Measurements from ENCODE around the gene MLXIP. TPM values are rescaled to one million over a fixed set of nuclear protein-coding genes. Genes with fewer than 3 reads are reported as not detected.
"Not testable (repeated sequence)": the region's sequence is repeated elsewhere in the genome, so short reads cannot be mapped to it uniquely, and the experiment has no call there.

Gene MLXIP, protein sequence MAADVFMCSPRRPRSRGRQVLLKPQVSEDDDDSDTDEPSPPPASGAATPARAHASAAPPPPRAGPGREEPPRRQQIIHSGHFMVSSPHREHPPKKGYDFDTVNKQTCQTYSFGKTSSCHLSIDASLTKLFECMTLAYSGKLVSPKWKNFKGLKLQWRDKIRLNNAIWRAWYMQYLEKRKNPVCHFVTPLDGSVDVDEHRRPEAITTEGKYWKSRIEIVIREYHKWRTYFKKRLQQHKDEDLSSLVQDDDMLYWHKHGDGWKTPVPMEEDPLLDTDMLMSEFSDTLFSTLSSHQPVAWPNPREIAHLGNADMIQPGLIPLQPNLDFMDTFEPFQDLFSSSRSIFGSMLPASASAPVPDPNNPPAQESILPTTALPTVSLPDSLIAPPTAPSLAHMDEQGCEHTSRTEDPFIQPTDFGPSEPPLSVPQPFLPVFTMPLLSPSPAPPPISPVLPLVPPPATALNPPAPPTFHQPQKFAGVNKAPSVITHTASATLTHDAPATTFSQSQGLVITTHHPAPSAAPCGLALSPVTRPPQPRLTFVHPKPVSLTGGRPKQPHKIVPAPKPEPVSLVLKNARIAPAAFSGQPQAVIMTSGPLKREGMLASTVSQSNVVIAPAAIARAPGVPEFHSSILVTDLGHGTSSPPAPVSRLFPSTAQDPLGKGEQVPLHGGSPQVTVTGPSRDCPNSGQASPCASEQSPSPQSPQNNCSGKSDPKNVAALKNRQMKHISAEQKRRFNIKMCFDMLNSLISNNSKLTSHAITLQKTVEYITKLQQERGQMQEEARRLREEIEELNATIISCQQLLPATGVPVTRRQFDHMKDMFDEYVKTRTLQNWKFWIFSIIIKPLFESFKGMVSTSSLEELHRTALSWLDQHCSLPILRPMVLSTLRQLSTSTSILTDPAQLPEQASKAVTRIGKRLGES
- polyA plus RNA-seq = 10 to 100 TPM; 20.8 to 33.2 (median 30.7) TPM

DNA sequence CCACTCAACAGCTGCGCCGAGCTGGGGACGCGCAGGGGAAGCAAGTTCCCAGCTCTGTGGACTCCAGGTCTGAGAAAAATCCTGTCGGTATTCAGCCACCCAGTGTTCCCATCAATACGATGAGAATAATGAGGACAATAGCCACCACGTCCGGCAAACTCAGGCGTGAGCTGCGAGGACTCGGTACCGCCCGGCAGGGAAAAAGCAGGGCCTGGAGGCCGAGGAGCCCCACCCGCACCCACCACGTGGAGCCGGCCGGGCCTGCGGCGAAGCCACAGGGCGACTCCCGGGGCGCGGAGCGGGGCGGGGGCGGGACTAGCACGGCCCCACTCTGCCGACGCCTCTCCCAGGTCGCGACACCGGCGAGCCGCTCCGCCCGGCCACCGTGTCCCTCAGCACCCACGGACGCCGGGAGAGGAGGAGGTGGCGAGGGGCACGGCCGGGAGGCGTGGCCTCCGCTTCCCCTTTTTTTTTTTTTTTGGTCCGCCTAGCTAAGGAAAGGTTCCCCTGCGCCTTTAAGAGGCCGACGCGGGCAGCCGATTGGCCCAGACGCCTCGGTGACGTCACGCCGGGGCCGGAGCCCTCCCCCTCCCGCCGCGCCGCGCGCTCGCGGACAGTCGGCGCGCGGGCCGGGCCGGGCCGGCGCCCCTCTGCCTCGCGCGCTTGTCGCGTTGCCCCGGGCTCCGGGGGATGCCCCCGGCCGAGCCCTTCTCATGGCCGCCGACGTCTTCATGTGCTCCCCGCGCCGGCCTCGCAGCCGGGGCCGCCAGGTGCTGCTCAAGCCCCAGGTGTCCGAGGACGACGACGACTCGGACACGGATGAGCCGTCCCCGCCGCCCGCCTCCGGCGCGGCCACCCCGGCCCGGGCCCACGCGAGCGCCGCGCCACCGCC is at the start of gene MLXIP:
TSS of gene MLXIP (plus strand) at position 616 of the 892 bp plus-strand sequence. CDS start at position 714, 98 bp downstream.
- peak within 1 kb of the TSS; percentile 32 for H3K27ac ChIP-seq (ENCODE audit: low read depth, low read length)
- WGBS, 3 donors = 0 to 1% (median 1%) methylated on average over 84 to 113 of the region's 113 CpGs

DNA sequence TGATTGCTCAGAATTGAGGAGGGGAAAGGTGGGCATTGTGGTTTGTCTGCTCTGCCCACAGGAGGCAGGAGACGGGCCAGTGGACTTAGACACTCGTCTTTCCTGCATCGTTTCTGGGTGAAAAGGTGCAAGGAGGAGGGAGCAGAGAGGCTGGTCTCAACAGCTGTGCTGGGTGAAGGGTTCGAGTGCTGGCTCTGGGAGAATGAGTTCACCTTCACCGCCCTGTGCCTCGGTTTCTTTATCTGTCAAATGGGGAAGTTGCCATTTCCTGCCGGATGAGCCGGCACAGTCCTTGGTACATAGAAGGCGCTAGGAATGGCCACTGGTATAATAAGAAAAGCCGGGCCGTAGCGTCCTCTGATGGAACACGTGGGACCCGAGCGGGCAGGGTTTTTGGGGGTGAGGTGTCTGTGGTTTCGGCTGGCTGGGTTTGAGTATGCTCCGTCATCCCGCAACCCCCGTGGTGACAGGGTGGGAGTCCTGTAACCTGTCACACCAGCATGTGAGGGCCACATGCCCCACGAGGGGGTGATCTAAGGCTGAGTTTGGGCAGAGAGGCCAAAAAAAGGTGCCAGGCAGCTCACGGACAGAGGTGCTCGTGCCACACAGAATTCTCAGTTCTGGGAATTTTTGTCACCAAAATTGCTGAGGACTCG is 49.5 kb upstream of the MLXIP start:
- 81 to 83% (median 83%) methylated on average over 23 of the region's 23 CpGs for WGBS, 3 donors
- H3K27ac ChIP-seq (ENCODE audit: low read depth, low read length) = no peak overlapping the region

DNA sequence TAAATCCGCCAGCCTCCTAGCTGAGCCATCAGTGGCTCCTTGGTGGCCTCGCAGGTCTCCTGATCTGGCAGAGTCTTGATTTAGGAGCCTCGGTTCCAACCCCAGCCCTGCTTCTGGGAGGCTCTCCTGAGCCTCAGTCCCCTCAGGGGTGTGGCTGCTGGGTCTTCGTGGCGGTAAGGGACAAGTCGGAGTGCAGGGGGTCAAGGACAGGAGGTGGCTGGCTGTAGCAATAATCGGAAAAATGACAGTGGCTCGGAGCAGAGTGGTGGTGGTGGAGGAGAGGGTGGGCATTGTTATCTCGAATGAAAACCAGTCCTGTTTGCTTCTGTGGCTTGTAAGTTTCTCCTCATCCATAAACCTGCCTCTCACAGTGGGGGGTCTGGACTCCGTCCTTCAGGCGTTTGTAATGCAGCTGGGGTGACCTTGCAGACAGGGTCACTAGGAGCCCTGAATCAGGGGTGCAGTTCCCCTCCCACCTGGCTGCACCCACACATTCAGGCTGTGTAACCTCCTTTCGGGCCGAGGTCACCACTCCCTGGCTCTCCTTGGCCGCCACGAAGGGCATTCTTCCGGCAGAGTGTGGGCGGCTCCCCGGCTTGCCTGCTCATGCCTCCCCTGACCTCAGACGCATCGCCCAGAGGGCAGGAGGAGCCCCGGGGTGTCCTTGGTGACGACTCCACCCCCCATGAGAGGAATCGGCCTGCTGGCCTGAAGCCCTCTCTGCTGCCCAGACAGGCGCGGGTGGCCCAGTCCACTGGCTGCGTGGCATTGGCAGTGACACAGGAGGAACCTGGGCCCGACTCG is 48.7 kb upstream of the MLXIP start:
- 35 to 86% (median 81%) methylated on average over 26 to 28 of the region's 28 CpGs for WGBS, 3 donors

DNA sequence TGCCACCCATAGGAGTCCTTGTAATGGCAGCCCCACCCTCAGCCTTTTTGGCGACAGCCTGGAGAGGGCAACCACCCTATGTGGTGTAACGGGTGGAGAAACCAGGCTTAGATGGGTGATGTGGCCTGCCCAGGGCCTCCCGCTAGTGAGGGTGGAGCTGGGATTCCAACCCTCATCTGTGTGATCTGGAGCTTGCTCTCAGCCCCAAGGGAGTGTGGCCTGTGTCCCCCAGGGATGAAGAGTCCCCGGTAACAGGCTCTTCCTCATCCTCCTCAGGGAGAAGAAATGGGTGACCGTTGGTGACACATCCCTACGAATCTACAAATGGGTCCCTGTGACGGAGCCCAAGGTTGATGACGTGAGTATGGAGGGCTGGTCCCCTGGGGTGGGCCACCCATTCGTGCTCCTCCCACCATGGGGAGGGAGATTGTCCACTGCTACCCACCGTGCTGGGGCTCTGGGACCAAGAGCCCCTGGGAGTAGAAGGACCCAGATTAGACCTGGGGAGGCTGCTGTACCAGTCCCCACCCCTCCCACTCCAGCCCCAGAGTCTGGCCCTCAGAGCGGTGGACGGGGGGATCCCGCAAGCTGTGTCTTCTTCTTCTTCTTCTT is 48.0 kb upstream of the MLXIP start:
- no peak overlapping the region for H3K27ac ChIP-seq (ENCODE audit: low read depth, low read length)
- WGBS, 3 donors = 88 to 92% (median 91%) methylated on average over 12 to 13 of the region's 13 CpGs

More for the DNA sequence above, 48.7 kb upstream of the MLXIP start:
- H3K27ac ChIP-seq (ENCODE audit: low read depth, low read length) = no peak overlapping the region

DNA sequence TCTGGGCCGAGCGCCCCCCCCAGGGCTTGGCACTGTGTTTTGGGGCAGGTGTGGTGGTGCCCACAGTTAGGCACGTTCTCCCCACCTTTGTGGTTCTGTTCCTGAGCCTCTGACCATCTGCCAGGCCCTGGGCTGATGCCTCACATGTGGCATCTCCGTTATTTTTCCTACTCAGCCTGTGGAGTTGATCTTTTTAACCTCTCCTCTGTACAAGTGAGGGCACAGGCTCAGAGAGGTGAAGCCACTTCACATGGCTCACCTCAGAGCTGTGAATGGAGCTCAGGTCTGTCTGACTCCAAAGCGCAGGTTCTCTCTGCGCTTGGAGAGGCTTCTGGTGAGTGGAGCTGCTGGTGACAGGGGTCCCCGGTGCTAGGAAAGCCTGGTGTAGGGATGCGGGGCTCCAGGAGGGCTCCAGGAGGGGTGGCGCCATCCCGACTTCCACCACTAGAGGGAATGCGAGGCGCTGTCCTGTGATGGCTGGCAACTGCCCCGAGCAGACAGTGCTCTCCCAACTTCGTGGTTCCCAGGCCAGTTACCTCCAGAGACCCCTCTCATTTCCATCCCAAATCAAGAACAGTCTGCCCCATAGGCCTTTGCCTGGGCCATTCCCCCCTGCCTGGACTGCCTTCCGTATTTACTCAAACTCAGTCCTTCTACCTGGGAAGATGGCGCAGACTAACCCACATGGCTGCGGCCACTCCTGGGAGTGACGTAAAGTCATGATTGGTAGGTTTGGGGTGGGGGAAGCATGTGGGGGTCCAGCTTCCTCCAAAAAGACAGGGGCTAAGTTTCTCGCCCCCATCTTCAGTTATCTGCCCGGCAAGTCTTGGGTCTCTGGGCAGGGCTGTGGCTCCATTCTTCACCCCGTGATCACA is 47.0 kb upstream of the MLXIP start:
- 68 to 73% (median 68%) methylated on average over 20 to 21 of the region's 21 CpGs for WGBS, 3 donors
- H3K27ac ChIP-seq (ENCODE audit: low read depth, low read length) = no peak overlapping the region

DNA sequence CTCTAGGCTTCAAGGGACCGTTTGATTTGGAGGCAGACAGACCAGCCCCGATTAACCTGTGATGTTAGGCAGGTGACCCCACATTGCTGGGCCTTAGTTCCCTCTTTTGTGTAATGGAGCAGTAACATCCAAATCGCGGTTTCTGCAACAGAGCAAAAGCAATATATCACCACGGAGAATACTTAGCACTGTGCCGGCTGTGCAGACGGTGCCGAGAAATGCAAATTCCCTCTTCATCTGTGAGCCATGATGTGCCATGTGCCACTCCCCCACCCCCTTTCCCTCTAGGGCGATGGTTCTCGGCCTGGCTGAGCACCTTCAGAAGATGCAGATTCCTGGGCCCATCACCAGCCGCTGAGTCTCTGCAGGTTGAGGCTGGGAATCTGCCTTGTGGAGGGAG is 46.0 kb upstream of the MLXIP start:
- WGBS, 3 donors = 89 to 92% (median 89%) methylated on average over 11 of the region's 11 CpGs
- H3K27ac ChIP-seq (ENCODE audit: low read depth, low read length) = no peak overlapping the region

DNA sequence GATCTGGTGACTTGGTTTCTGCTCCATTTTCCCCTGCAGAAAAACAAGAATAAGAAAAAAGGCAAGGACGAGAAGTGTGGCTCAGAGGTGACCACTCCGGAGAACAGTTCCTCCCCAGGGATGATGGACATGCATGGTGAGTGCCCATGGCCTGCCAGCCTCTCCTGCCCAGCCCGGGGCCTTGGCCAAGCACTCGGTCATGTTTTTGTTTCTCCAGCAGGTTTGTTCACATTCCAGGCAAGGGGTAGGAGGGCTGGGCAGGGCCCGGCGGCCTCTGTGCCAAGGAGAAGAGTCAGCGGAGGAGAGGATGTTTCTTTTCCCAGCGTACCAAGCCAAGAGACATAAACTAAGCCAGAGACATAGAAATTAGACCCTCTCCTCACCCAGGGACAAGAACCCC is 43.3 kb upstream of the MLXIP start:
- H3K27ac ChIP-seq (ENCODE audit: low read depth, low read length) = no peak overlapping the region
- 71 to 87% (median 75%) methylated on average over 8 of the region's 8 CpGs for WGBS, 3 donors

DNA sequence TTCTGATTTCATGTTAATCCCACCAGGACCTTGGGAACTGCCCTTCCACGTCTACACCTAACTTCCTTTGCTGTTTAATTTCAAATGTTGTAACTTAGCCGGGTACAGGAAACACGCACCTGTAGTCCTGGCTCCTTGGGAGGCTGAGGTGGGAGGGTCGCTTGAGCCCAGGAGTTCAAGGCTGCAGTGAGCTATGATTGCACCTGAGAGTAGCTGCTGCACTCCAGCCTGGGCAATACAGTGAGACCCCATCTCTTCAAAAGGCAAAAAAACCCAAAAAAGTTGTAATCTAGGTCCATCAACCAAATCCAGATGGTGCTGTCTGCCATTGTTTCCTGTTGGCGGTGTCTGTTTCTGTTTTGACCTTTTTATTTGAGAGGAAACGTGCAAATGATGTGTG is 42.4 kb upstream of the MLXIP start:
- WGBS, 3 donors = 90 to 94% (median 91%) methylated on average over 6 of the region's 6 CpGs
- no peak overlapping the region for H3K27ac ChIP-seq (ENCODE audit: low read depth, low read length)

DNA sequence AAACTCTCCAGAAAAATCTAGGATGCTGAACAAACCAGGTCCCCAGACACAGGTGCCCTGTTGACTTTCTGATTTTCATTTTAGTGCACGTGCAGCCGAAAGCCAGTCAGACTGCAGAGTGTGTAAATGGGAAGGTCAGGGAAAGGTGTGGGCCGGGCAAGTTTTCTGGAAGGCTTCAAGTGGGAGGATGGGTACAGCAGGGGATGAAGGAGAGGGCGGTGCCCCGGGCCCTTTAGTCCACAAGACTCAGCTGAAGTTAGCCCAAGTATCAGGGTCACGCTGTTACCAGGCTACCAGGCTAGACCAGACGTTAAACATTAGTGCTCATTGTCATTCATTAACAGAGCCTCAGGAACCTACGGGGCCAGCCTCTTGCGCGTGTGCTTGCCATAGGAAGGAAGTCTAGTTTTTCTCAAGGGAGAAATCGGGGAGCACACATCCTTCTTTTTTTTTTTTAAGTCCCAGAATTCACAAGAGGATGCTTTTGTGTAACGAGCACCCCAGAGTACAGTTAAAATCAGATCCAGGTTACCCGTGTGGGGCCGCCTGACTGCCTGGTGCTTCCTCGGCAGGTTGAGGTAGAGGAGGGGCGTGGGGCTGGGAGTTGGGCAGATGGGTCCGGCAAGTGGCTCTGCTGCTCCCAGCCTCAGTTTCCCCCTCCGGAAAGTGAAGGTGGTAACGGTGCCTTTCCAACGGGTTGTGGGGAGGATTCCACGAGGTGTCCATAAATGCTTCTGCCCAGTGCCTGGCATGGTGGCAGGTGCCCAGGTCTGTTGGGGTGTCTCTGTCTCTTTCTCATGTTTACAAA is 37.8 kb upstream of the MLXIP start:
- 54 to 83% (median 78%) methylated on average over 21 of the region's 21 CpGs for WGBS, 3 donors
- H3K27ac ChIP-seq (ENCODE audit: low read depth, low read length) = no peak overlapping the region

DNA sequence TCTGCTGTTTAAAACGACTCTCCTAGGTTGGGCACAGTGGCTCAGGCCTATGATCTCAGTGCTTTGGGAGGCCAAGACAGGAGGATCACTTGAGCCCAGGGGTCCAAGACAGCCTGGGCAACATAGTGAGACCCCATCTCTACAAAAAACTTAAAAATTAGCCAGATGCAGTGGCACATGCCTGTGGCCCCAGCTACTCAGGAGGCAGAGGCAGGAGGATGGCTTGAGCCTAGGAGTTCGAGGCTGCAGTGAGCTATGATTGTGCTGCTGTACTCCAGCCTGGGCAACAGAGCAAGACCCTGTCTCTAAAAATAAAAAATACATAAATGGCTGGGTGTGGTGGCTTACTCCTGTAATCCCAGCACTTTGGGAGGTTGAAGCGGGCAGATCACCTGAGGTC is 37.1 kb upstream of the MLXIP start:
- H3K27ac ChIP-seq (ENCODE audit: low read depth, low read length) = not testable (repeated sequence)
- WGBS, 3 donors = 93 to 97% (median 95%) methylated on average over 3 of the region's 3 CpGs

DNA sequence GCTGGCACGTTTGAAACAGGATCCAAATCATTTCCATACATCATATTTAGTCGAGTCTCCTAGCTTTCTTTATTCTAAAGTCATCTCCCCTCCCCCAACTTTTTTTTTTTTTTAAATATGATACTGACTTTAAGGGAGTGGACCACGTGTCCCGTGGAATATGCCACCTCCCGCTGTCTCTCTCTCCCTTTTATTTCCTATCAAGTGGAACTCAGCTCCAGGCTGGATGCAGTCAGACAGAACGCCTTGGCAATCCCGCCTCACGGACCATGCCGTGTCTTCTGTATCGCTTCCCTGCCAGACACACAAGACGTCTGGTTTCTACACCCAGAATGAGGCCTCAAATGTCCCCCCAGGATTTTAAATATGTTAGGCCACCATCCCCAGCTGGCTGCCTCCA is 35.6 kb upstream of the MLXIP start:
- H3K27ac ChIP-seq (ENCODE audit: low read depth, low read length) = no peak overlapping the region
- WGBS, 3 donors = 86 to 88% (median 87%) methylated on average over 11 of the region's 11 CpGs

DNA sequence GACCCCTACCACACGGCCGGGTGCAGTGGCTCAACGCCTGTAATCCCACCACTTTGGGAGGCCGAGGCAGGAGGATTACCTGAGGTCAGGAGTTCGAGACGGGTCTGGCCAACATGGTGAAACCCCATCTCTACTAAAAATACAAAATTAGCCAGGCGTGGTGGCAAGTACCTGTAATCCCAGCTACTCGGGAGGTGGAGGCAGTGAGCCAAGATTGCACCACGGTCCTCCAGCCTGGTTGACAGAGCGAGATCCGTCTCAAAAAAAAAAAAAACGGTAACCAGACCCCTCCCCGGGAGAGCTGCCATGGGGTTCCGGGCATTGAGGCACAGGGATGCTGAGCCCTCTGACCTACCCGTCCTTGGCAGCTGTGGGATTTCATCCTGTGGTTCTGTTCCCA is 35.1 kb upstream of the MLXIP start:
- WGBS, 3 donors = 90 to 97% (median 92%) methylated on average over 15 of the region's 15 CpGs
- H3K27ac ChIP-seq (ENCODE audit: low read depth, low read length) = no peak overlapping the region

DNA sequence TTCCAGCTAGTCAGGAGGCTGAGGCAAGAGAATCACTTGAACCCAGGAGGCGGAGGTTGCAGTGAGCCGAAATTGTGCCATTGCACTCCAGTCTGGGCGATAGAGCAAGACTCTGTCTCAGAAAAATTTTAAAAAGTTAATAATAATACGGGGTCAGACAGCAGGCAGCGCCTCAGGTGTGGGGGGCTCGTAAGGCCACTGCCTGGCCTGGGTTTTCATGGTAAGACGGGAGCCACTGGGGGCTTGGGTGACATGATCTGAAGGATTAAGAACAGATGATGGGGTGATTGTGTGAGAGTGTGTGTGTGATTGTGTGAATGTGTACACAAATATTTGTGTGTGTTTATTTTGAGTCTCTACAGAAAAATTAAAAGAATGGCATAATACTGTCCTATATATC is 33.3 kb upstream of the MLXIP start:
- WGBS, 3 donors = 95 to 98% (median 98%) methylated on average over 7 of the region's 7 CpGs
- H3K27ac ChIP-seq (ENCODE audit: low read depth, low read length) = no peak overlapping the region

DNA sequence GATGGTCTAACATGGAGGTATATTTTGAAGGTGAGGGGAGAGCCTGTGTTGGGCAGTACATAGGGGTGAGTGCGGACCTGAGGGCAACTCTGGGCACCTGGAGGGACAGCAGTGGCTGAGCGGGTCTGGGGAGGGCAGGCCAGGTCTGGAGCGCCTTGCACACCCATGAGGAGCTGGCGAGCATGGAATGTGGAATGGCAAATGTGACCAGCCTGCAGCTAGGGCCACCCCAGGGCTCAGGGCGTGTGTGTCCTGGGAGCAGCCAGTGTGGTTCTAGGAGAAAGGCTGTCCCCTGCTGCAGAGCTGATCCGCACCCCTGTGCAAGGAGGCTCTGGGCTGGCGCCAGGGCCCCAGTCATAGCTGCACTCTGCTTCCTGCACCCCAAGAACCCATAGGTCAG is 32.4 kb upstream of the MLXIP start:
- WGBS, 3 donors = 96 to 99% (median 98%) methylated on average over 7 of the region's 7 CpGs
- no peak overlapping the region for H3K27ac ChIP-seq (ENCODE audit: low read depth, low read length)

DNA sequence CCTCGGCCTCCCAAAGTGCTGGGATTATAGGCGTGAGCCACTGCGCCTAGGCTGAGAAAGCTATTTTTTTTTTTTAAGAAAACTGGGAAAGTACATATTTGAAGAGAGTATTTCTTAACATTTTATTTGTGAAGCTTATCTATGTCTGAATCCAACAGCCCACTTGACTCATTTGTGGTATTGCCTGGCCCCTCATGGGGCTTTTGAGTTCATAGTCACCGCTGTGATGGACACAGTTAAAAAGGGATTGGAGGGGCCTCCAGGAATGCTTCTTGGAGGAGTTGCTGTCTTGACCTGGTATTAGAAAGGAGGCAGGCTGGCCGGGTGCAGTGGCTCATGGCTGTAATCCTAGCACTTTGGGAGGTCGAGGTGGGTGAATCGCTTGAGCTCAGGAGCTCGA is 30.4 kb upstream of the MLXIP start:
- 96 to 98% (median 97%) methylated on average over 8 of the region's 8 CpGs for WGBS, 3 donors
- H3K27ac ChIP-seq (ENCODE audit: low read depth, low read length) = no peak overlapping the region

All from adipose tissue (tissue), 3 donors.